Type B pancreatic cell (in vitro differentiated cells): Measurements from ENCODE around the gene UHRF1. TPM values are rescaled to one million over a fixed set of nuclear protein-coding genes. Genes with fewer than 3 reads are reported as not detected.
A peak's percentile ranks its signal among the peaks of the same experiment; 100 is the strongest.
"Not testable (repeated sequence)": the region's sequence is repeated elsewhere in the genome, so short reads cannot be mapped to it uniquely, and the experiment has no call there.

Experiments
- DNase-seq: peaks from one replicate; pipeline ENCODE4 v3.0.0; 2021; ENCODE audit warnings: mixed read lengths; ENCODE audit not compliant: unreplicated experiment; ENCODE audit errors: extremely low spot score
- H3K27ac Mint-ChIP-seq: 2 replicates; pipeline ENCODE4 v1.8.0; 2021; ENCODE audit warnings: mild to moderate bottlenecking, mixed read lengths
- H3K27me3 Mint-ChIP-seq: 2 replicates; pipeline ENCODE4 v1.8.0; 2021; ENCODE audit warnings: mixed read lengths
- H3K36me3 Mint-ChIP-seq: 2 replicates; pipeline ENCODE4 v1.8.0; 2021; ENCODE audit warnings: mixed read lengths
- H3K4me1 Mint-ChIP-seq: one replicate; pipeline ENCODE4 v1.8.0; 2021; ENCODE audit warnings: mixed read lengths; ENCODE audit not compliant: unreplicated experiment
- H3K4me3 Mint-ChIP-seq: 2 replicates; pipeline ENCODE4 v1.8.0; 2021; ENCODE audit warnings: mild to moderate bottlenecking, mixed read lengths
- H3K9me3 Mint-ChIP-seq: 2 replicates; pipeline ENCODE4 v1.8.0; 2021; ENCODE audit warnings: mixed read lengths
- CTCF ChIP-seq: fragments of 200-600 bp; sonication (generic); conservative IDR thresholded peaks from 2 replicates; pipeline ENCODE4 v1.5.0; 2021; ENCODE audit warnings: antibody characterized with exemption, mild to moderate bottlenecking
- total RNA-seq: library from RNA; stranded (reverse); gene quantifications from 2 replicates; pipeline ENCODE4 v1.2.1, GENCODE V29; 2021; ENCODE audit warnings: low replicate concordance

Gene UHRF1
- total RNA-seq, 1 donor from 2014 or later: 79.1 TPM

- Mint-ChIP-seq H3K4me3 (peak overlapping the region; percentile 3), H3K27me3 (no peaks in the 10 kb centered on the region), H3K36me3 (no peaks in the 10 kb centered on the region), H3K9me3 (no peaks in the 10 kb centered on the region), H3K4me1 (peaks cover 53% of the 10 kb centered on the region), H3K27ac (peak overlapping the region; percentile 58)
- no peak for TF ChIP-seq CTCF
- DNase-seq: no peak
Observed at GRCh38 chr19:4974880-4975469, 65.7 kb downstream of the UHRF1 start.

GRCh38 chr19:4975601-4976000 lies 66.3 kb downstream of the UHRF1 start:
- DNase-seq, H3K27me3 Mint-ChIP-seq, H3K36me3 Mint-ChIP-seq, H3K4me3 Mint-ChIP-seq, H3K9me3 Mint-ChIP-seq: not testable (repeated sequence)
- H3K27ac Mint-ChIP-seq: peak overlapping the region; percentile 58
- peaks cover 47% of the 10 kb centered on the region for H3K4me1 Mint-ChIP-seq

- peak overlapping the region; percentile 52 for H3K4me3 Mint-ChIP-seq
- H3K27me3 Mint-ChIP-seq: no peaks in the 10 kb centered on the region
- TF ChIP-seq CTCF: peak; percentile 30
- no peaks in the 10 kb centered on the region for H3K9me3 Mint-ChIP-seq
- peaks cover 36% of the 10 kb centered on the region for H3K4me1 Mint-ChIP-seq
- no peak for DNase-seq
- H3K27ac Mint-ChIP-seq: peak overlapping the region; percentile 55
- H3K36me3 Mint-ChIP-seq: no peaks in the 10 kb centered on the region
Observed at GRCh38 chr19:4976401-4977298, 67.3 kb downstream of the UHRF1 start.

GRCh38 chr19:4977299-4978174 lies 68.2 kb downstream of the UHRF1 start:
- no peak for TF ChIP-seq CTCF
- H3K4me3 Mint-ChIP-seq: peak overlapping the region; percentile 52
- H3K27ac Mint-ChIP-seq: peak overlapping the region; percentile 45
- no peak for DNase-seq
- no peaks in the 10 kb centered on the region for H3K9me3 Mint-ChIP-seq
- no peaks in the 10 kb centered on the region for H3K36me3 Mint-ChIP-seq
- H3K4me1 Mint-ChIP-seq: peaks cover 34% of the 10 kb centered on the region
- H3K27me3 Mint-ChIP-seq: no peaks in the 10 kb centered on the region

GRCh38 chr19:4979211-4979807 lies 70.0 kb downstream of the UHRF1 start:
- Mint-ChIP-seq H3K27ac (no peak overlapping the region), H3K36me3 (no peaks in the 10 kb centered on the region), H3K9me3 (no peaks in the 10 kb centered on the region), H3K4me3 (no peak overlapping the region), H3K27me3 (no peaks in the 10 kb centered on the region), H3K4me1 (peaks cover 33% of the 10 kb centered on the region)
- DNase-seq: no peak
- no peak for TF ChIP-seq CTCF
